ENCODE data around the gene FAHD1.

DNA sequence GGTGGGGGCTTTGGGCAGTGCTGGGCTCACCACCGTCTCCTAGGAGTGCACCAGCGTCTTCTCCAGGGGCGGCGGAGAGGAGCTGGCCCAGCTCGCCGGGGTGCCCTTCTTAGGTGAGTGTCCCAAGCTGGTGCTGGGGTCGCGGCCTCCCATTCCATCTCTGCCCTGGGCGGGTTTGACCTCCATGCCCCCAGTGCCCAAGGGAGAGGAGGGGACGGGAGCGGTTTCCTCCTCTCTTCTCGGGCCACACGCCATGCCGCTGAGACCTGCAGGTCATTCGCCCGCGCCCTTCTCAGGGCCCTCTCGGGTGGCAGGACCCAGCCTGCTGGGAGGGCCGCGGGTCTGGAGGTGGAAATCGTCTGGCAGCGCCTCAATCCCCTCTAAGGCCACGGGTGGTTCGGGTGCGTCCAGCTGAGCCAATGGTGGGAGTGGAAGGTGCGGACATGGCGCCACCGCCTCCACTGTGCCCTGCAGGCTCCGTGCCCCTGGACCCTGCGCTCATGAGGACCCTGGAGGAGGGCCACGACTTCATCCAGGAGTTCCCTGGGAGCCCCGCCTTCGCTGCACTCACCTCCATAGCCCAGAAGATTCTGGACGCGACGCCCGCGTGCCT is 38.8 kb upstream of the FAHD1 start:
- no peak for TF ChIP-seq POLR2A (IDR thresholded peaks at IDR 0.05)
- TF ChIP-seq, protein P1, sequence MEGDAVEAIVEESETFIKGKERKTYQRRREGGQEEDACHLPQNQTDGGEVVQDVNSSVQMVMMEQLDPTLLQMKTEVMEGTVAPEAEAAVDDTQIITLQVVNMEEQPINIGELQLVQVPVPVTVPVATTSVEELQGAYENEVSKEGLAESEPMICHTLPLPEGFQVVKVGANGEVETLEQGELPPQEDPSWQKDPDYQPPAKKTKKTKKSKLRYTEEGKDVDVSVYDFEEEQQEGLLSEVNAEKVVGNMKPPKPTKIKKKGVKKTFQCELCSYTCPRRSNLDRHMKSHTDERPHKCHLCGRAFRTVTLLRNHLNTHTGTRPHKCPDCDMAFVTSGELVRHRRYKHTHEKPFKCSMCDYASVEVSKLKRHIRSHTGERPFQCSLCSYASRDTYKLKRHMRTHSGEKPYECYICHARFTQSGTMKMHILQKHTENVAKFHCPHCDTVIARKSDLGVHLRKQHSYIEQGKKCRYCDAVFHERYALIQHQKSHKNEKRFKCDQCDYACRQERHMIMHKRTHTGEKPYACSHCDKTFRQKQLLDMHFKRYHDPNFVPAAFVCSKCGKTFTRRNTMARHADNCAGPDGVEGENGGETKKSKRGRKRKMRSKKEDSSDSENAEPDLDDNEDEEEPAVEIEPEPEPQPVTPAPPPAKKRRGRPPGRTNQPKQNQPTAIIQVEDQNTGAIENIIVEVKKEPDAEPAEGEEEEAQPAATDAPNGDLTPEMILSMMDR (IDR thresholded peaks at IDR 0.05) = no peak
